BJ (cell line): ENCODE data around the gene ABTB1. TPM values are rescaled to one million over a fixed set of nuclear protein-coding genes. Genes with fewer than 3 reads are reported as not detected.

Experiments used
- CTCF ChIA-PET: fragments of 350-600 bp; formaldehyde crosslinking; extraction: SDS; loops from one replicate; lab custom pipeline; 2021; ENCODE audit warnings: antibody characterized with exemption, inconsistent platforms; lab: Yijun Ruan, JAX
- POLR2A ChIA-PET: fragments of 300-600 bp; sonication (Branson Sonifier 250); formaldehyde crosslinking; extraction: SDS; loops from one replicate; lab custom pipeline; 2021; ENCODE audit warnings: antibody characterized with exemption; lab: Charles Lee
- DNase-seq: peaks from one replicate; pipeline ENCODE4 v3.0.0-alpha.2; 2011; ENCODE audit warnings: low read depth
- H3K27me3 ChIP-seq: 2 replicates; pipeline ENCODE4 v1.6.0; 2011; ENCODE audit warnings: low read length; ENCODE audit not compliant: control insufficient read depth, insufficient read depth
- H3K36me3 ChIP-seq: 2 replicates; pipeline ENCODE4 v1.5.1; 2011; ENCODE audit warnings: low read length; ENCODE audit not compliant: control insufficient read depth, insufficient read depth
- H3K4me3 ChIP-seq: 2 replicates; pipeline ENCODE4 v1.5.1; 2011; ENCODE audit warnings: low read depth, mild to moderate bottlenecking, control low read depth, low read length
- polyA plus RNA-seq: library from polyadenylated mRNA; depleted of rRNA; stranded (reverse); fragments of >200 nt; gene quantifications from 2 replicates; pipeline ENCODE4 v1.2.3, GENCODE V29; 2011
- TF ChIP-seq, protein P1 (sequence below): IDR thresholded peaks from 2 replicates; pipeline ENCODE4 v1.5.1; 2011; ENCODE audit warnings: low read depth, mild to moderate bottlenecking, control low read depth, inconsistent platforms, low read length, moderate library complexity; ENCODE audit not compliant: insufficient read depth

Gene ABTB1
- polyA plus RNA-seq, 1 experiment, result 46.5 TPM

DNA sequence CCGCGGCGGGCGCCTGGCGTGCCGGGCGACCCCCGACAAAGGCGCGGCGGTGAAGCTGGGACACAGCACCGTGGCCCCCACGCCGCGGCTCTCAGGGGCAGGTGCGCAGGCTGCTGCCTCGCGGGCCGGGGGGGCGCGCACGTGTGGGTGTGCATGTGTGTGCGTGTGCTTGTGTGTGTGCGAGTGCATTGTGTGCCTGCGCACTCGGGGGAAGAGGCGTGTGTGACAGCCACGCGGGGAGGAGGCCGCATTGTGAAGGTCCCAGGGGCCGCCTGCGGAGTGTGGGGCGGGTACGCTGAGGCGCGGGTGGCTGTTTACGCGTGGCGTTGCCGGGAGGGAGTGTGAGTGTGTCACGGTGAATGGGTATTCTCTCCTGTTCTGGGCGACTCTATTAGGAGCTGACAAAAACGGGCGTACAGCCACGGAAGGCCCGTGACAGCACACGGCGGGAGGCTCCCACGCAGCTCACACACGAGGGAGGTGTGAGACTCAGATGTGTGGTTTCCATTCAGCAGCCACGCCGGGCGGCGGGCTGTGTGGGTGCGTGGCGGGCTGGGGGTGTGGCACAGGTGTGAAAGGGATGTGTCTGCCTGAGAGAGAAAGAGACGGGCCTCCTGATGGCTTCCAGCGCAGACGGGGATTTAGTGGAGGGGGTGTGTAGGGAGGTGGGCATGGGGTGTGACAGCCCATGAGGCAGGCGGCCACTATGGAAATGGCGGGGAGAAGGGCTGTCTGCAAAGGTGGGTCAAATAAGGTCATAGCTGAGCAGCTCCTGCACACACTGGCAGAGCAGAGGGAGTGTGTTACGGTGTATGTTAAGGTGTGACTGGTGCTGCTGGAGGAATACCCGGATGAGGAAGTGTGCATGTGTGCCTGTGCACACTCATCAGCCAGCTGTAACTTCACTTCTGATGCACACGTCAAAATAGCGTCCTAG lies 43.0 kb upstream of the ABTB1 start:
- ChIA-PET CTCF (interaction anchor here (0.9 to 1.1 kb wide), 2 partner anchors 23 kb away, joined by 3 read pairs; no protein-coding TSS in a partner anchor), POLR2A (no interaction called here)
- Histone ChIP-seq H3K27me3 (peaks cover 31% of the 10 kb centered on the region), H3K4me3 (peak overlapping the region; percentile 34), H3K36me3 (no peaks in the 10 kb centered on the region)
- TF ChIP-seq, protein P1, sequence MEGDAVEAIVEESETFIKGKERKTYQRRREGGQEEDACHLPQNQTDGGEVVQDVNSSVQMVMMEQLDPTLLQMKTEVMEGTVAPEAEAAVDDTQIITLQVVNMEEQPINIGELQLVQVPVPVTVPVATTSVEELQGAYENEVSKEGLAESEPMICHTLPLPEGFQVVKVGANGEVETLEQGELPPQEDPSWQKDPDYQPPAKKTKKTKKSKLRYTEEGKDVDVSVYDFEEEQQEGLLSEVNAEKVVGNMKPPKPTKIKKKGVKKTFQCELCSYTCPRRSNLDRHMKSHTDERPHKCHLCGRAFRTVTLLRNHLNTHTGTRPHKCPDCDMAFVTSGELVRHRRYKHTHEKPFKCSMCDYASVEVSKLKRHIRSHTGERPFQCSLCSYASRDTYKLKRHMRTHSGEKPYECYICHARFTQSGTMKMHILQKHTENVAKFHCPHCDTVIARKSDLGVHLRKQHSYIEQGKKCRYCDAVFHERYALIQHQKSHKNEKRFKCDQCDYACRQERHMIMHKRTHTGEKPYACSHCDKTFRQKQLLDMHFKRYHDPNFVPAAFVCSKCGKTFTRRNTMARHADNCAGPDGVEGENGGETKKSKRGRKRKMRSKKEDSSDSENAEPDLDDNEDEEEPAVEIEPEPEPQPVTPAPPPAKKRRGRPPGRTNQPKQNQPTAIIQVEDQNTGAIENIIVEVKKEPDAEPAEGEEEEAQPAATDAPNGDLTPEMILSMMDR, result no peak
- no peak for DNase-seq

DNA sequence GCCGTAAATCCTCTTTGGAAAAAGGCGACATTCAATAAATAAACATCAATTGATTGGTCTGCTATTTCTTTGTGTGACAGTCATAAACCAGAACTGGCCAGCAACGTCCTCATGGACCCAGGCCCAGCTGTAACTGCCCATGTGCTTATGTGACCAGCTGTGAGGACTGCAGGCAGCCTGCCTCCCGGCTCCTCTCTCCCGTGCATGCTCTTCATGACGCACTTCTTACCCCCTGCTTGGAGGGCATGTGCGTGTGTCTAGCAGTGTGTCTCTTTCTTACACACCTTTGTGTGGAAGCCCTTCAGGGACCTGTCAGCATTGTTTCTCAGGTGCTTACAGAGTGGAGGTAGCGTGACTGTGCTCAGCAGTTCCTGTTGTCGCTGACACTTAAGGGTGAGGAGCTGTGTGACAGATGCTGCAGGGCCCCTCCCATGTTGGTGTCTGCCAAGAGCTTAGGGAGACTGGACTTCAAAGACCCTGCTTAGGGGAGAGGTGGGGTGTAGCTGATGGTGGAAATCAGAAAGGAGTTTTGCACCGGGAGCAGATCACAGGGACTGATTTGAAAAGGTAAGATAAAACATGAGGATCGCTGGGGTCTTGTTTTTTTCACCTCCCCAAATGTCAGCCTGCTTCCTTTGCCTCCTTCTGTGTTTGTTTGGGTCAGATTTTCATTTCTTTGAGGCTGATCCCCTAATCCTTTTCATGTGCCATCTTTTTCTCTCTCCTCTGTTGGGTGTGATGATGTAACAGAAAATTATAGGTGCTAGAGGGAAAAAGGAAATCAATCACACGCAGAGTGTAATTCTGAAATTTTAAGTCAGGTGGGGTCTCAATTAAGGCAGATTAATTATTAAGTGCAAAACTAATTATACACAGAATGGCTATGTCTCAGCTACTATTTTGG lies 41.7 kb upstream of the ABTB1 start:
- ChIA-PET POLR2A (no interaction called here), CTCF (interaction anchor here (0.7 to 1.7 kb wide), 3 partner anchors 12 to 56 kb away, joined by 3 to 4 read pairs (median 3); no protein-coding TSS in a partner anchor)
- no peak for DNase-seq
- Histone ChIP-seq H3K36me3 (no peaks in the 10 kb centered on the region), H3K4me3 (no peak overlapping the region), H3K27me3 (peaks cover 36% of the 10 kb centered on the region)
- TF ChIP-seq, protein P1, result no peak

DNA sequence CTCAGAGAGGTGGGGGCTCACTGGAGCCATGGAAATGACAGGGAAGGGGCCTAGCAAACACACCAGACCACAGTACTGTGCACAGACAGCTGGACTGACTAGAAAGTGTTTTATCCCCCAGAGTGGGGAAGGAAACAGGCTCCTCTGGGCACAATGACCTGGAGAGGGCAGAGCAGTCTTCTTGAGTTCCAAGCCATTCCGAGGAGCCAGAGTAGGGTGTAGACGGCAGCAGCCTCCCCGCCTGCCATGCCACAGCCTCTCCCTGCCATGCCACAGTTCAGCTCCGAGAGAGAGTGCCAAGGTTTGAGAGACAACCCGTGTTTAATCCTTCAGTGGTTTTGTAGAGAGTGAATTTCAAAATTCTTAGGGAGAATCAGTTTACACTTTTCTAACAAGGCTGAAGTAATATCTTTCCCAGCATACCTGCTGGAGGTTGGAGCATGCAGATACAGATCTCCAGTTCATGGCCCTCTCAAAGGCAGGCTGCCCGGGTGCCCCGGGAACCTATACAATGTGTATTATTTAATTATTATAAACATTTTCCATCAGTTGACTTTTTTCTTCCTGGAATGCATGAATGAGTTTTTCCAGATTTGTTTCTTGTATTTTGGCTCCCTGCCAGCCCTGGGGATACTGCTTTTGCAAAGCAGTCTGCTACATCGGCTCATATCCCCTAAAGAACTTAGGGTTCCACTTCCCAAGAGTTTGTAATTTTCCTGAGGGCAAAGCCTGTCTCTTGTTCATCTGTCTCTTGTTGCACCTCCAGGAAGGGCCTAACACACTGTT lies 40.5 kb upstream of the ABTB1 start:
- peaks cover 34% of the 10 kb centered on the region for H3K27me3 ChIP-seq
- H3K4me3 ChIP-seq, result no peak overlapping the region
- no peaks in the 10 kb centered on the region for H3K36me3 ChIP-seq
- TF ChIP-seq, protein P1, result no peak
- ChIA-PET POLR2A (no interaction called here), CTCF (interaction anchor here (1.7 to 1.9 kb wide), 2 partner anchors 10 to 19 kb away, joined by 4 to 10 read pairs; no protein-coding TSS in a partner anchor)
- no peak for DNase-seq

DNA sequence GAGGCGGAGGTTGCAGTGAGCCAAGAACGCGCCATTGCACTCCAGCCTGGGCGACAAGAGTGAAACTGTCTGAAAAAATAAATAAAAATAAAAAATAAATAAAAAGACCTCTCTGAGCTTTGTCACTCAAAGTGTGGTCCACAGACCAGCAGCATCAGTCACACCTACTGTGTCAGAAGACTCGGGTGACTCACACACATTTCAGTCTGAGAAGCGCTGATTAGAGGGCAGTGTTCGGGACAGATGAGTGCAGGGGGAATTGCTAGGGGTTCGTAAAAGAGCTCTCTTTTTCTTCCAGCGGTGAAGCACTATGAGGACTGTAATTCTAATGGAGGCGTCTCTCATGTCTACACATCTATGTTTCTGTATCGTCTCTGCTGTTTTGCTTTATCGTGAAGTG lies 38.1 kb upstream of the ABTB1 start:
- CTCF ChIA-PET, result interaction anchor here (1.0 to 1.2 kb wide), 2 partner anchors 9 to 17 kb away, joined by 3 read pairs; no protein-coding TSS in a partner anchor
- no peaks in the 10 kb centered on the region for H3K36me3 ChIP-seq
- DNase-seq, result no peak
- POLR2A ChIA-PET, result no interaction called here
- H3K27me3 ChIP-seq, result peaks cover 24% of the 10 kb centered on the region
- no peak overlapping the region for H3K4me3 ChIP-seq
- TF ChIP-seq, protein P1, result no peak
